PC-9 (cell line): ENCODE data around the gene DYNC2LI1. TPM values are rescaled to one million over a fixed set of nuclear protein-coding genes. Genes with fewer than 3 reads are reported as not detected.

ENCODE experiments used
- BruUV-seq: library from RNA; stranded (reverse); fragments of 400-500 nt; replicated peaks from 2 replicates; lab custom pipeline; 2021; lab: Mats Ljungman, UMichigan
- CTCF ChIA-PET: fragments of 300-600 bp; sonication (Branson Sonifier 250); formaldehyde crosslinking; loops from one replicate; lab custom pipeline; 2022; ENCODE audit warnings: antibody characterized with exemption; lab: Charles Lee
- POLR2A ChIA-PET: fragments of 300-600 bp; sonication (Branson Sonifier 250); formaldehyde crosslinking; loops from one replicate; lab custom pipeline; 2022; ENCODE audit warnings: antibody characterized with exemption; ENCODE audit not compliant: unreplicated experiment; lab: Charles Lee
- DNase-seq, 2 experiments: peaks; one replicate each; pipeline versions ENCODE4 v3.0.0 to v3.0.0-alpha.2; 2015 to 2022; ENCODE audit warnings: mixed read lengths in 1 of 2
- H2AFZ ChIP-seq: fragments of 200-600 bp; sonication (generic); 2 replicates; pipeline ENCODE4 v1.8.1; 2017; ENCODE audit warnings: antibody characterized with exemption
- H3F3A ChIP-seq: fragments of 200-600 bp; sonication (generic); 2 replicates; pipeline ENCODE4 v1.8.1; 2017; ENCODE audit warnings: antibody characterized with exemption, mild to moderate bottlenecking, low read depth; ENCODE audit not compliant: insufficient read depth
- H3K27ac ChIP-seq: fragments of 200-600 bp; sonication (generic); 2 replicates; pipeline ENCODE4 v1.6.1; 2016; ENCODE audit warnings: mixed run types
- H3K27me3 ChIP-seq: fragments of 200-600 bp; sonication (generic); 2 replicates; pipeline ENCODE4 v1.6.1; 2016; ENCODE audit warnings: low read depth, mixed run types; ENCODE audit not compliant: insufficient read depth
- H3K36me3 ChIP-seq: fragments of 200-600 bp; sonication (generic); 2 replicates; pipeline ENCODE4 v1.6.1; 2016; ENCODE audit warnings: low read depth, mixed run types
- H3K4me1 ChIP-seq: fragments of 200-600 bp; sonication (generic); replicated peaks from 2 replicates; pipeline ENCODE4 v1.6.1; 2016; ENCODE audit warnings: mixed run types; ENCODE audit not compliant: insufficient read depth
- H3K4me2 ChIP-seq: fragments of 200-600 bp; sonication (generic); 2 replicates; pipeline ENCODE4 v1.6.1; 2017; ENCODE audit warnings: mixed run types
- H3K4me3 ChIP-seq: fragments of 200-600 bp; sonication (generic); 2 replicates; pipeline ENCODE4 v1.6.1; 2016; ENCODE audit warnings: mixed run types
- H3K79me2 ChIP-seq: fragments of 200-600 bp; sonication (generic); 2 replicates; pipeline ENCODE4 v1.6.1; 2017; ENCODE audit warnings: low read depth, mixed run types
- H3K9me2 ChIP-seq: fragments of 200-600 bp; sonication (generic); 2 replicates; pipeline ENCODE4 v1.8.1; 2017; ENCODE audit warnings: mild to moderate bottlenecking; ENCODE audit not compliant: insufficient read depth
- H3K9me3 ChIP-seq: fragments of 200-600 bp; sonication (generic); 2 replicates; pipeline ENCODE4 v1.8.1; 2016; ENCODE audit warnings: low read depth; ENCODE audit not compliant: insufficient read depth
- H4K20me1 ChIP-seq: fragments of 200-600 bp; sonication (generic); 2 replicates; pipeline ENCODE4 v1.8.1; 2017; ENCODE audit not compliant: insufficient read depth
- EZH2 ChIP-seq: fragments of 200-600 bp; sonication (generic); IDR thresholded peaks from 2 replicates; pipeline ENCODE4 v1.8.0; 2017; ENCODE audit warnings: antibody characterized with exemption, low read depth
- intact Hi-C: fragments of 100-400 bp; cut with micrococcal nuclease; formaldehyde crosslinking; loops from one replicate; pipeline ENCODE4 v1.10.0; 2022; ENCODE audit not compliant: unreplicated experiment
- total RNA-seq: library from RNA; stranded (reverse); gene quantifications from 2 replicates; pipeline ENCODE4 v1.2.3, GENCODE V29; 2021
- TF ChIP-seq, protein P1 (sequence below): fragments of 200-600 bp; sonication (generic); conservative IDR thresholded peaks from 2 replicates; pipeline ENCODE4 v1.6.1; 2017; ENCODE audit warnings: mixed run types, antibody characterized with exemption, mild to moderate bottlenecking, moderate library complexity

The DYNC2LI1 gene
- total RNA-seq, 1 experiment from 2014 or later, result 27.1 TPM

GRCh38 chr2:43831543-43832294, 57.9 kb downstream of the DYNC2LI1 start:
- POLR2A ChIA-PET, result no interaction called here
- CTCF ChIA-PET, result no interaction called here
- H3F3A ChIP-seq, result no peaks in the 10 kb centered on the region
- no peaks in the 10 kb centered on the region for H3K4me1 ChIP-seq
- no peak for TF ChIP-seq EZH2
- TF ChIP-seq, protein P1, sequence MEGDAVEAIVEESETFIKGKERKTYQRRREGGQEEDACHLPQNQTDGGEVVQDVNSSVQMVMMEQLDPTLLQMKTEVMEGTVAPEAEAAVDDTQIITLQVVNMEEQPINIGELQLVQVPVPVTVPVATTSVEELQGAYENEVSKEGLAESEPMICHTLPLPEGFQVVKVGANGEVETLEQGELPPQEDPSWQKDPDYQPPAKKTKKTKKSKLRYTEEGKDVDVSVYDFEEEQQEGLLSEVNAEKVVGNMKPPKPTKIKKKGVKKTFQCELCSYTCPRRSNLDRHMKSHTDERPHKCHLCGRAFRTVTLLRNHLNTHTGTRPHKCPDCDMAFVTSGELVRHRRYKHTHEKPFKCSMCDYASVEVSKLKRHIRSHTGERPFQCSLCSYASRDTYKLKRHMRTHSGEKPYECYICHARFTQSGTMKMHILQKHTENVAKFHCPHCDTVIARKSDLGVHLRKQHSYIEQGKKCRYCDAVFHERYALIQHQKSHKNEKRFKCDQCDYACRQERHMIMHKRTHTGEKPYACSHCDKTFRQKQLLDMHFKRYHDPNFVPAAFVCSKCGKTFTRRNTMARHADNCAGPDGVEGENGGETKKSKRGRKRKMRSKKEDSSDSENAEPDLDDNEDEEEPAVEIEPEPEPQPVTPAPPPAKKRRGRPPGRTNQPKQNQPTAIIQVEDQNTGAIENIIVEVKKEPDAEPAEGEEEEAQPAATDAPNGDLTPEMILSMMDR, result no peak
- no TSS peak for BruUV-seq
- intact Hi-C loops, result no loop called here
- H3K9me3 ChIP-seq, result no peaks in the 10 kb centered on the region
- no peak overlapping the region for H3K4me3 ChIP-seq
- H3K27ac ChIP-seq, result no peak overlapping the region
- DNase-seq, result no peak
- H3K4me2 ChIP-seq, result no peak overlapping the region
- H2AFZ ChIP-seq, result no peak overlapping the region
- H4K20me1 ChIP-seq, result no peaks in the 10 kb centered on the region
- no peaks in the 10 kb centered on the region for H3K79me2 ChIP-seq
- H3K9me2 ChIP-seq, result no peaks in the 10 kb centered on the region
- H3K36me3 ChIP-seq, result no peaks in the 10 kb centered on the region
- peaks cover 30% of the 10 kb centered on the region for H3K27me3 ChIP-seq

DNA sequence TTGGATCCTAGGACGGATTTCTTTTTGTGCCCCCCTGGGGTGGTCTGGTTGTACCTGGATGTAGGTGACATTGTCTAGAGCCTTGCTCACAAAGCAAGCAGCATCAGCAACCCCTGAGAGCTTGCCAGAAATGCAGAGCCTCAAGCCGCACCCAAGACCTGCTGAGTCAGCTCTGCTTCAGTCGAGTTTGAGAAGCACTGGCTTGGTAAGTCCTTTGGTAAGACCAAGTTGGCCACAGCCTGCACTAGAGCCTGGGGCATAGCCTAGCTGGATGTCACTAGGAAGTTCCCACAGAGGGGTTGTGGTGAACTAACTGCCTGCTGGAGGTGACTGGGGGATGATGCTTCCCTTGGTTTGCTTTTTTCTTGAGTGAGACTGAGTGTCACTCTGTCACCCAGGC, 58.6 kb downstream of the DYNC2LI1 start:
- Histone ChIP-seq H3K4me2 (no peak overlapping the region), H3K9me3 (no peaks in the 10 kb centered on the region), H3K36me3 (no peaks in the 10 kb centered on the region), H4K20me1 (no peaks in the 10 kb centered on the region), H3K27me3 (peaks cover 36% of the 10 kb centered on the region), H3K4me3 (no peak overlapping the region), H3F3A (no peaks in the 10 kb centered on the region), H2AFZ (no peak overlapping the region), H3K4me1 (no peaks in the 10 kb centered on the region), H3K9me2 (no peaks in the 10 kb centered on the region), H3K27ac (no peak overlapping the region), H3K79me2 (no peaks in the 10 kb centered on the region)
- intact Hi-C loops, result no loop called here
- DNase-seq, result no peak
- TF ChIP-seq, protein P1, result no peak
- no peak for TF ChIP-seq EZH2
- POLR2A ChIA-PET, result no interaction called here
- CTCF ChIA-PET, result no interaction called here
- no TSS peak for BruUV-seq

DNA sequence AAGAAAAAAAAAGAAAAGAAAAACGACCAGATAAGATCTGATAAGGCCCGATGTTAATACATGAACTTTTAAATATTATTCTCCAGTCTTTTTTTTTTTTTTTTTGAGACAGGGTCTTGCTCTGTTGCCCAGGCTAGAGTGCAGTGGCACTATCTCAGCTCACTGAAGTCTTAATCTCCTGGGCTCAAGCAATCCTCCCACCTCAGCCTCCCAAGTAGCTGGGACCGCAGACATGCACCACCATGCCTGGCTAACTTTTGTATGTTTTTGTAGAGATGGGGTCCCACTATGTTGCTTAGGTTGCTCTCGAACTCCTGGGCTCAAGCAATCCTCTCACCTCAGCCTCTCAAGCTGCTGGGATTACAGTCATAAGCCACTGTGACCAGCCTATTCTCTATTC, 63.2 kb downstream of the DYNC2LI1 start:
- ChIA-PET POLR2A (no interaction called here), CTCF (no interaction called here)
- BruUV-seq, result no TSS peak
- no peaks in the 10 kb centered on the region for H3K9me2 ChIP-seq
- H3K36me3 ChIP-seq, result no peaks in the 10 kb centered on the region
- no peaks in the 10 kb centered on the region for H4K20me1 ChIP-seq
- H2AFZ ChIP-seq, result no peak overlapping the region
- intact Hi-C loops, result no loop called here
- no peak overlapping the region for H3K4me2 ChIP-seq
- no peaks in the 10 kb centered on the region for H3K9me3 ChIP-seq
- DNase-seq, result no peak
- H3K27me3 ChIP-seq, result peaks cover 41% of the 10 kb centered on the region
- H3K79me2 ChIP-seq, result no peaks in the 10 kb centered on the region
- H3K4me3 ChIP-seq, result no peak overlapping the region
- no peaks in the 10 kb centered on the region for H3K4me1 ChIP-seq
- no peak overlapping the region for H3K27ac ChIP-seq
- TF ChIP-seq, protein P1, result no peak
- no peak for TF ChIP-seq EZH2
- no peaks in the 10 kb centered on the region for H3F3A ChIP-seq
